Fibroblast of lung (primary cell): ENCODE results near the gene MYO5B. TPM values are rescaled to one million over a fixed set of nuclear protein-coding genes. Genes with fewer than 3 reads are reported as not detected.

Experiments used
- DNase-seq, 2 donors: peaks; one replicate each; pipeline versions ENCODE4 v3.0.0 to v3.0.0-alpha.2; 2010; ENCODE audit warnings: low read depth in 2 of 2
- H2AFZ ChIP-seq: 2 replicates; pipeline ENCODE4 v1.5.1; 2012; ENCODE audit warnings: low read length, control low read depth, inconsistent platforms
- H3K27ac ChIP-seq: 2 replicates; pipeline ENCODE4 v1.5.1; 2011; ENCODE audit warnings: low read length, control low read depth; ENCODE audit not compliant: insufficient read depth
- H3K27me3 ChIP-seq: 2 replicates; pipeline ENCODE4 v1.5.1; 2011; ENCODE audit warnings: mild to moderate bottlenecking, low read length; ENCODE audit not compliant: control insufficient read depth, insufficient read depth
- H3K36me3 ChIP-seq: 2 replicates; pipeline ENCODE4 v1.5.1; 2011; ENCODE audit warnings: low read length; ENCODE audit not compliant: control insufficient read depth, insufficient read depth
- H3K4me1 ChIP-seq: 2 replicates; pipeline ENCODE4 v1.5.1; 2011; ENCODE audit warnings: low read length; ENCODE audit not compliant: control insufficient read depth, insufficient read depth; ENCODE audit errors: extremely low read depth
- H3K4me2 ChIP-seq: 2 replicates; pipeline ENCODE4 v1.5.1; 2011; ENCODE audit warnings: low read length, control low read depth; ENCODE audit not compliant: insufficient read depth; ENCODE audit errors: extremely low read depth
- H3K4me3 ChIP-seq, 4 experiments: fragments of 200-600 bp in 1 of 4; sonication (generic) in 1 of 4; replicated peaks in 1 of 4; 2 replicates each; pipeline ENCODE4 v1.5.1; 2011 to 2016; ENCODE audit warnings: low read length in 4 of 4, low read depth in 3 of 4, mild to moderate bottlenecking in 3 of 4, control low read depth in 2 of 4, inconsistent platforms in 1 of 4, mixed read lengths in 1 of 4; ENCODE audit not compliant: insufficient read depth in 1 of 4; ENCODE audit errors: control extremely low read depth in 1 of 4
- H3K79me2 ChIP-seq: 2 replicates; pipeline ENCODE4 v1.5.1; 2012; ENCODE audit warnings: mild to moderate bottlenecking, low read length, inconsistent platforms; ENCODE audit not compliant: control insufficient read depth, insufficient read depth
- H3K9ac ChIP-seq: 2 replicates; pipeline ENCODE4 v1.5.1; 2011; ENCODE audit warnings: mild to moderate bottlenecking, low read length, control low read depth; ENCODE audit not compliant: insufficient read depth
- H3K9me3 ChIP-seq: 2 replicates; pipeline ENCODE4 v1.5.1; 2012; ENCODE audit warnings: low read depth, low read length; ENCODE audit not compliant: control insufficient read depth, insufficient read depth
- H4K20me1 ChIP-seq: 2 replicates; pipeline ENCODE4 v1.5.1; 2011; ENCODE audit warnings: low read length; ENCODE audit not compliant: control insufficient read depth, insufficient read depth; ENCODE audit errors: extremely low read depth
- CTCF ChIP-seq, 2 donors: IDR thresholded peaks in 1 of 2; conservative IDR thresholded peaks in 1 of 2; 1 replicate in 1 of 2; 2 replicates in 1 of 2; pipeline ENCODE4 v1.5.1; 2011 to 2012; ENCODE audit warnings: low read length in 2 of 2, control low read depth in 1 of 2, inconsistent platforms in 1 of 2, low read depth in 1 of 2, mild to moderate bottlenecking in 1 of 2
- EZH2 ChIP-seq: IDR thresholded peaks from 2 replicates; pipeline ENCODE4 v1.5.1; 2012; ENCODE audit warnings: low read length, control low read depth, mild to moderate bottlenecking; ENCODE audit errors: missing control alignments
- polyA plus RNA-seq, 2 donors: library from polyadenylated mRNA; depleted of rRNA in 1 of 2; stranded (reverse) in 1 of 2; unstranded in 1 of 2; fragments of >200 nt; gene quantifications; 2 replicates each; pipeline ENCODE4 v1.2.1, GENCODE V29; 2011 to 2012; ENCODE audit warnings: missing spikeins in 1 of 2
- total RNA-seq: library from RNA; depleted of rRNA; stranded (reverse); fragments of >200 nt; gene quantifications from 2 replicates; pipeline ENCODE4 v1.2.1, GENCODE V29; 2014

Gene MYO5B
- total and polyA plus RNA-seq, 2 donors (not counting 1 experiment from before 2014, with no cell fraction given), result under 0.01 to 0.06 TPM

GRCh38 chr18:49955263-49955662 lies 239.7 kb downstream of the MYO5B start:
- no peak overlapping the region for H3K4me2 ChIP-seq
- no peak overlapping the region for H2AFZ ChIP-seq
- TF ChIP-seq EZH2 (no peak), CTCF (conservative IDR thresholded peaks at IDR 0.05 in 1 of 2, IDR thresholded peaks at IDR 0.05 in 1 of 2; ENCODE audit: low read depth in 1 of 2, low read length in 2 of 2) (no peak)
- H3K79me2 ChIP-seq, result no peaks in the 10 kb centered on the region
- H3K27me3 ChIP-seq, result no peaks in the 10 kb centered on the region
- H3K4me1 ChIP-seq, result no peaks in the 10 kb centered on the region
- DNase-seq, result no peak
- no peak overlapping the region for H3K9ac ChIP-seq
- H3K27ac ChIP-seq, result no peak overlapping the region
- H3K9me3 ChIP-seq, result no peaks in the 10 kb centered on the region
- H4K20me1 ChIP-seq, result no peaks in the 10 kb centered on the region
- no peaks in the 10 kb centered on the region for H3K36me3 ChIP-seq
- no peak overlapping the region for H3K4me3 ChIP-seq

GRCh38 chr18:49953391-49953790 lies 241.6 kb downstream of the MYO5B start:
- TF ChIP-seq CTCF (conservative IDR thresholded peaks at IDR 0.05 in 1 of 2, IDR thresholded peaks at IDR 0.05 in 1 of 2; ENCODE audit: low read depth in 1 of 2, low read length in 2 of 2) (no peak), EZH2 (no peak)
- no peaks in the 10 kb centered on the region for H3K36me3 ChIP-seq
- no peaks in the 10 kb centered on the region for H3K27me3 ChIP-seq
- H3K9ac ChIP-seq, result no peak overlapping the region
- no peaks in the 10 kb centered on the region for H4K20me1 ChIP-seq
- H3K4me1 ChIP-seq, result no peaks in the 10 kb centered on the region
- H3K79me2 ChIP-seq, result no peaks in the 10 kb centered on the region
- H3K9me3 ChIP-seq, result no peaks in the 10 kb centered on the region
- no peak for DNase-seq
- no peak overlapping the region for H2AFZ ChIP-seq
- H3K4me2 ChIP-seq, result no peak overlapping the region
- no peak overlapping the region for H3K27ac ChIP-seq
- H3K4me3 ChIP-seq, result no peak overlapping the region

GRCh38 chr18:49949951-49950395 lies 245.0 kb downstream of the MYO5B start:
- no peaks in the 10 kb centered on the region for H3K79me2 ChIP-seq
- H3K4me2 ChIP-seq, result no peak overlapping the region
- H3K27me3 ChIP-seq, result no peaks in the 10 kb centered on the region
- TF ChIP-seq CTCF (conservative IDR thresholded peaks at IDR 0.05 in 1 of 2, IDR thresholded peaks at IDR 0.05 in 1 of 2; ENCODE audit: low read depth in 1 of 2, low read length in 2 of 2), result no peak
- no peak for TF ChIP-seq EZH2
- no peak for DNase-seq
- H3K4me3 ChIP-seq, result no peak overlapping the region
- no peaks in the 10 kb centered on the region for H3K9me3 ChIP-seq
- no peak overlapping the region for H2AFZ ChIP-seq
- H3K9ac ChIP-seq, result no peak overlapping the region
- H4K20me1 ChIP-seq, result no peaks in the 10 kb centered on the region
- H3K36me3 ChIP-seq, result no peaks in the 10 kb centered on the region
- no peaks in the 10 kb centered on the region for H3K4me1 ChIP-seq
- H3K27ac ChIP-seq, result no peak overlapping the region
